RWPE1 (cell line): Measurements from ENCODE around the gene PANX2.
"Not testable (repeated sequence)": the region's sequence is repeated elsewhere in the genome, so short reads cannot be mapped to it uniquely, and the experiment has no call there.

Experiments used
- CTCF ChIA-PET: fragments of 350-600 bp; sonication (Branson Sonifier 250); formaldehyde crosslinking; extraction: SDS; loops from one replicate; lab custom pipeline; 2021; lab: Yijun Ruan, JAX
- POLR2A ChIA-PET: fragments of 400-600 bp; formaldehyde crosslinking; extraction: SDS; loops from one replicate; lab custom pipeline; 2020; ENCODE audit warnings: antibody characterized with exemption; ENCODE audit not compliant: low non-redundant PET; lab: Yijun Ruan, JAX
- DNase-seq: peaks from one replicate; pipeline ENCODE4 v3.0.0; 2012; ENCODE audit warnings: low spot score
- H3K27ac ChIP-seq: fragments of 450-650 bp; 2 replicates; pipeline ENCODE4 v1.5.1; 2017
- TF ChIP-seq, protein P1 (sequence below): fragments of 450-650 bp; conservative IDR thresholded peaks from 2 replicates; pipeline ENCODE4 v1.5.1; 2017; ENCODE audit warnings: low read depth, mild to moderate bottlenecking

Gene PANX2

DNA sequence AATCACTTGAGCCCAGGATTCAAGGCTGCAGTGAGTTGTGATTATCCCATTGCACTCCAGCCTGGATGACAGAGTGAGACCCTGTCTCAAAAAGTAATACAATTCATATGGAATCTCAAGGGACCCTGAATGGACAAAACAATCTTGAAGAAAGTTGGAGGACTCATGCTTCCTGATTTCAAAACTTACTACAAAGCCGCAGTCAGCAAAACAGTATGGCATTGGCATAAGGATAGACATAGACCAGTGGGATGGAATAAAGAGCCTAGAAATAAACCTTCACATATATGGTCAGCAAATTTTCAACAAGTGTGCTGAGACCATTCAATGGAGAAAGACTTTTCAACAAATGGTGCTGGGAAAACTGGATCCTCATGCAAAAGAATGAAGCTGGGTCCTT, 32.8 kb downstream of the PANX2 start:
- TF ChIP-seq, protein P1, sequence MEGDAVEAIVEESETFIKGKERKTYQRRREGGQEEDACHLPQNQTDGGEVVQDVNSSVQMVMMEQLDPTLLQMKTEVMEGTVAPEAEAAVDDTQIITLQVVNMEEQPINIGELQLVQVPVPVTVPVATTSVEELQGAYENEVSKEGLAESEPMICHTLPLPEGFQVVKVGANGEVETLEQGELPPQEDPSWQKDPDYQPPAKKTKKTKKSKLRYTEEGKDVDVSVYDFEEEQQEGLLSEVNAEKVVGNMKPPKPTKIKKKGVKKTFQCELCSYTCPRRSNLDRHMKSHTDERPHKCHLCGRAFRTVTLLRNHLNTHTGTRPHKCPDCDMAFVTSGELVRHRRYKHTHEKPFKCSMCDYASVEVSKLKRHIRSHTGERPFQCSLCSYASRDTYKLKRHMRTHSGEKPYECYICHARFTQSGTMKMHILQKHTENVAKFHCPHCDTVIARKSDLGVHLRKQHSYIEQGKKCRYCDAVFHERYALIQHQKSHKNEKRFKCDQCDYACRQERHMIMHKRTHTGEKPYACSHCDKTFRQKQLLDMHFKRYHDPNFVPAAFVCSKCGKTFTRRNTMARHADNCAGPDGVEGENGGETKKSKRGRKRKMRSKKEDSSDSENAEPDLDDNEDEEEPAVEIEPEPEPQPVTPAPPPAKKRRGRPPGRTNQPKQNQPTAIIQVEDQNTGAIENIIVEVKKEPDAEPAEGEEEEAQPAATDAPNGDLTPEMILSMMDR = no peak
- H3K27ac ChIP-seq = no peak overlapping the region
- no peak for DNase-seq
- CTCF ChIA-PET = interaction anchor here (0.6 kb wide), 1 partner anchor 167 kb away, joined by 3 read pairs; no protein-coding TSS in a partner anchor
- POLR2A ChIA-PET = no interaction called here

DNA sequence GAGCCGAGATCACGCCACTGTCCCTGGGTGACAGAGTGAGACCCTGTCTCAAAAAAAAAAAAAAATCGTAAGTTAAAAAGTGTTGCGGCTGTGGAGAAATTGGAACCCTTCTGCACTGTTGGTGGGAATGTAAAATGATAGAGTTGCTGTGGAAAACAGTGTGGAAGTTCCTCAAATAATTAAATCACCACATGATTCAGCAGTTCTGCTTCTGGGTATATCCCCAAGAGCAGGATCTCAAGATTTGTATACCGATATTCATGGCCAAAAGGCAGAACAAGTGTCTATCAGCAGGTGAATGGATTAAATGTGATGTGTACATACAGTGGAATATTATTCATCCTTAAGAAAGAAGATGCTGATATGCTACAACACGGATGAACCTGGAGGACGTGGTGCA, 34.0 kb downstream of the PANX2 start:
- DNase-seq = no peak
- ChIA-PET POLR2A (no interaction called here), CTCF (no interaction called here)
- peak overlapping the region; percentile 42 for H3K27ac ChIP-seq
- TF ChIP-seq, protein P1 = no peak

GRCh38 chr22:50204998-50205397, 34.5 kb downstream of the PANX2 start:
- DNase-seq, POLR2A ChIA-PET, CTCF ChIA-PET: not testable (repeated sequence)
- peak overlapping the region; percentile 42 for H3K27ac ChIP-seq

DNA sequence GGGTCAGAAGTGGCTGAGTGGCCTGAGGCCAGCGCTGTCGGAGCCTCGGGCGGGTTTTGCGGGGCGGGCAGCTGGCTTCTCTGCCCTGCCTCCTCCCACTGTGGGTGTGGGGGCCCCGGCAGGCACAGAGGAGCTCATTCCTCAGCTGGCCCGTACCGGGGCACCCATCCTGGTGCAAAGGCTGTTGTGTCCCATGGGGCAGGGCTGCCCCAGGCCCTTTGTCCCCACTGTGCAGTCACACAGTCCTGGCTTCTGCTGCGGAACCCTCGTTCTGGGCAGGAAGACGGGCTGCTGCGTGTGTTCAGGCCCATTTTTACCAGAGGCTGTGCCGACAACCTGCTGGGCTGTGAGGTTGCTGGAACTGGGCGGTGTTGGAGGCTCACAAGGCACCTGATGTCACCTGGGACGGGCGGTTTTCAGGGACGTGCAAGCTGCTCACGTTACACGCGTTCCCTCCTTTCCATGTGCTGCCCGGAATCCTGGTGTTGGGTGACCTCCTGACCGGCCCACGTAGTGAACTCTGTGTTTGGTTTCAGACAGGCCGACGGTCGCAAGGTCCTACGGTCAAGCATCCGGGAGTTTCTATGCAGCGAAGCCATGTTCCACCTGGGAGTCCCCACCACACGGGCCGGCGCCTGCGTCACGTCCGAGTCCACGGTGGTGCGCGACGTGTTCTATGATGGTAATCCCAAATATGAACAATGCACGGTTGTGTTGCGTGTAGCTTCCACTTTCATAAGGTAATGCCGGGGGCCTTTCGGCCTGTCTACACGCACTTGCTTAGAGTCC, 35.4 kb downstream of the PANX2 start:
- TF ChIP-seq, protein P1 = no peak
- DNase-seq = no peak
- CTCF ChIA-PET = interaction anchor here (0.5 kb wide), 1 partner anchor 22 kb away, joined by 3 read pairs; no protein-coding TSS in a partner anchor
- POLR2A ChIA-PET = no interaction called here
- peak overlapping the region; percentile 42 for H3K27ac ChIP-seq

GRCh38 chr22:50206599-50206998, 36.1 kb downstream of the PANX2 start:
- ChIA-PET POLR2A (no interaction called here), CTCF (interaction anchor here (0.5 kb wide), 1 partner anchor 21 kb away, joined by 3 read pairs; no protein-coding TSS in a partner anchor)
- H3K27ac ChIP-seq = peak overlapping the region; percentile 38
- DNase-seq = no peak
- TF ChIP-seq, protein P1 = peak; percentile 18; the same call in 1 of the 2 replicates

DNA sequence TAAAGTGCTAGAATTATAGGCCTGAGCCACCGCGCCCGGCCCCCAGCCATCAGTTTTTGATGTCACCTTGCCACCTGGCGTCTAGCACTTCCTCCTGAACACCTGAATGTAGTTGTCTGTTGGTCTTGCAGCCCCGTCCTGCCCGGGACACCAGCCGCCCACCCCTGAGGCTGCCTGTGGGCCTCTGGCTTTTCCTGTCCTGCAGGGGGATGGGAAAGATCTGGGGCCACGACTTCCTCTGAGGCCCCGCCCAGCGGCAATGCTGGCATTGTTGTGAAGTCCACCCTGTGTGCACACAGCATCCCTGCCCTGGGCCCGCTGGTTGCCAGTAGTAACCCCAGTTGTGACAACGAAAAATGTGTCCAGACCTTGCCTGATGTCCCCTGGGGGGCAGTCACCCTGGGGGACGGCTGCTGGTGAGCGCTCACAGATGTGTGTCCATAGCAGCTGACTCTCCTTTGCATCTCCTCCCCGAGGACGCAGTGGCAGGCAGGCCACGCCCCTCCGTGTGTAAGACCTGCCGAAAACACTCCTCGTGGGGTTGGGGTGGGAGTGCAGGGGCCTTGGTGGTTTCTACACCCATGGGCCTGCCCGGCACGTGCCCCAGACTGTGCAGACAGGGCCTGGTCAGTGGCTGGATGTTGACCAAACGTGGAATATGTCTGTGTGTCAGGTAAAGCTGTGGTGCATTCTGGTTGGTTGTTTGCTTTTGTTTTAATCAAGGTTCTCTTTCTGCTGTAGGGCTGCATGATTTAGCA, 37.0 kb downstream of the PANX2 start:
- no peak for DNase-seq
- H3K27ac ChIP-seq = peak overlapping the region; percentile 38
- ChIA-PET CTCF (no interaction called here), POLR2A (no interaction called here)
- TF ChIP-seq, protein P1 = no peak
